HepG2 (cell line): Measurements from ENCODE around the gene TADA1. TPM values are rescaled to one million over a fixed set of nuclear protein-coding genes. Genes with fewer than 3 reads are reported as not detected.
A peak's percentile ranks its signal among the peaks of the same experiment; 100 is the strongest.

ENCODE experiments used
- CHCHD3 ChIP-seq: sonication (generic); formaldehyde crosslinking; IDR thresholded peaks from 2 replicates; pipeline ENCODE4 v1.8.0; 2022; ENCODE audit warnings: mild to moderate bottlenecking, missing genetic modification reagents, moderate library complexity
- DMAP1 ChIP-seq: IDR thresholded peaks from 2 replicates; pipeline ENCODE4 v1.6.1; 2016
- ELF4 ChIP-seq: sonication (generic); formaldehyde crosslinking; IDR thresholded peaks from 2 replicates; pipeline ENCODE4 v1.5.0; 2020; ENCODE audit warnings: missing genetic modification reagents, mild to moderate bottlenecking, moderate library complexity, borderline replicate concordance
- FOXA1 ChIP-seq, 2 experiments: fragments of 450-650 bp in 1 of 2; sonication (generic) in 1 of 2; formaldehyde crosslinking in 1 of 2; IDR thresholded peaks; 2 replicates each; pipeline versions ENCODE4 v1.4.0 to v1.6.1; 2016 to 2020; ENCODE audit warnings: missing genetic modification reagents in 1 of 2
- FOXP1 ChIP-seq, 2 experiments: fragments of 450-650 bp in 1 of 2; IDR thresholded peaks; 2 replicates each; pipeline ENCODE4 v1.6.1; 2017 to 2018; ENCODE audit warnings: antibody characterized with exemption in 1 of 2
- MIER3 ChIP-seq: IDR thresholded peaks from 2 replicates; pipeline ENCODE4 v1.6.1; 2016; ENCODE audit warnings: missing compliant biosample characterization, borderline replicate concordance
- POGZ ChIP-seq: sonication (generic); formaldehyde crosslinking; IDR thresholded peaks from 2 replicates; pipeline ENCODE4 v1.4.0; 2020; ENCODE audit warnings: mild to moderate bottlenecking, missing genetic modification reagents
- PPARG ChIP-seq: conservative IDR thresholded peaks from 2 replicates; pipeline ENCODE4 v1.6.1; 2016; ENCODE audit warnings: missing biosample characterization, missing genetic modification reagents
- PRMT3 ChIP-seq: sonication (generic); formaldehyde crosslinking; IDR thresholded peaks from 2 replicates; pipeline ENCODE4 v1.8.1; 2022; ENCODE audit warnings: low read depth, mild to moderate bottlenecking, moderate library complexity, missing genetic modification reagents, borderline replicate concordance
- RBFOX2 ChIP-seq: fragments of 200-400 bp; formaldehyde crosslinking; IDR thresholded peaks from 2 replicates; pipeline ENCODE4 v1.6.1; 2017; ENCODE audit warnings: low read depth, mild to moderate bottlenecking, low read length
- SNAPC2 ChIP-seq: sonication (generic); formaldehyde crosslinking; IDR thresholded peaks from 2 replicates; pipeline ENCODE4 v1.8.1; 2022; ENCODE audit warnings: mild to moderate bottlenecking, missing genetic modification reagents
- ZBTB7B ChIP-seq: sonication (generic); formaldehyde crosslinking; IDR thresholded peaks from 2 replicates; pipeline ENCODE4 v1.4.0; 2020; ENCODE audit warnings: missing genetic modification reagents
- ZNF12 ChIP-seq: sonication (generic); formaldehyde crosslinking; IDR thresholded peaks from 2 replicates; pipeline ENCODE4 v1.5.0; 2020; ENCODE audit warnings: missing genetic modification reagents
- ZNF367 ChIP-seq: sonication (generic); formaldehyde crosslinking; IDR thresholded peaks from 2 replicates; pipeline ENCODE4 v1.4.0; 2020; ENCODE audit warnings: missing genetic modification reagents, borderline replicate concordance
- ZNF430 ChIP-seq: sonication (generic); formaldehyde crosslinking; IDR thresholded peaks from 2 replicates; pipeline ENCODE4 v1.9.0; 2021; ENCODE audit warnings: mild to moderate bottlenecking, missing genetic modification reagents
- ZNF44 ChIP-seq: sonication (generic); formaldehyde crosslinking; IDR thresholded peaks from 2 replicates; pipeline ENCODE4 v1.5.1; 2020; ENCODE audit warnings: mild to moderate bottlenecking, missing genetic modification reagents
- ZNF589 ChIP-seq: sonication (generic); formaldehyde crosslinking; conservative IDR thresholded peaks from 2 replicates; pipeline ENCODE4 v1.8.0; 2022; ENCODE audit warnings: mild to moderate bottlenecking, moderate library complexity, missing genetic modification reagents
- ZNF777 ChIP-seq: sonication (generic); formaldehyde crosslinking; IDR thresholded peaks from 2 replicates; pipeline ENCODE4 v1.4.0; 2020; ENCODE audit warnings: missing genetic modification reagents
- ZNF883 ChIP-seq: sonication (generic); formaldehyde crosslinking; IDR thresholded peaks from 2 replicates; pipeline ENCODE4 v1.5.1; 2020; ENCODE audit warnings: mild to moderate bottlenecking, missing genetic modification reagents; ENCODE audit errors: not compliant biosample characterization
- polyA plus RNA-seq, 8 experiments: library from polyadenylated mRNA; depleted of rRNA in 3 of 8; stranded (reverse) in 7 of 8; unstranded in 1 of 8; fragments of >200 nt; fragmentation: Illumina TruSeq in 4 of 8; extraction: Trizol in 4 of 8; gene quantifications; 2 replicates each; pipeline versions ENCODE4 v1.2.1 to v1.2.3, GENCODE V29; 2011 to 2016; ENCODE audit warnings: low read depth in 4 of 8, missing spikeins in 1 of 8, mixed read lengths in 1 of 8; ENCODE audit not compliant: insufficient read depth in 1 of 8
- total RNA-seq, 5 experiments: library from RNA; depleted of rRNA; stranded (reverse); fragments of >200 nt; fragmentation: Illumina TruSeq; extraction: Trizol; gene quantifications; 2 replicates each; pipeline ENCODE4 v1.2.3, GENCODE V29; 2016; ENCODE audit warnings: low read depth in 1 of 5
- TF ChIP-seq, protein P1 (sequence below): sonication (generic); formaldehyde crosslinking; IDR thresholded peaks from 2 replicates; pipeline ENCODE4 v1.9.0; 2022; ENCODE audit warnings: missing genetic modification reagents, mild to moderate bottlenecking, borderline replicate concordance
- TF ChIP-seq, protein P2 (sequence below): sonication (generic); formaldehyde crosslinking; IDR thresholded peaks from 2 replicates; pipeline ENCODE4 v1.4.0; 2020; ENCODE audit warnings: missing genetic modification reagents, low read depth, mild to moderate bottlenecking, borderline replicate concordance
- TF ChIP-seq, protein P3 (sequence below): sonication (generic); IDR thresholded peaks from 2 replicates; pipeline ENCODE4 v1.6.1; 2016; ENCODE audit warnings: low read depth, borderline replicate concordance
- TF ChIP-seq, protein P4 (sequence below), 2 experiments: fragments of 450-650 bp in 1 of 2; sonication (generic) in 1 of 2; formaldehyde crosslinking; IDR thresholded peaks; 2 replicates each; pipeline versions ENCODE4 v1.5.0 to v1.8.0; 2020 to 2022; ENCODE audit warnings: mild to moderate bottlenecking in 1 of 2, missing genetic modification reagents in 1 of 2

The TADA1 gene
- total and polyA plus RNA-seq, 2 of the 13 experiments (the other 11 are each of a cell fraction or from before 2014, with no cell fraction given), result 28.3 to 29.1 TPM

DNA sequence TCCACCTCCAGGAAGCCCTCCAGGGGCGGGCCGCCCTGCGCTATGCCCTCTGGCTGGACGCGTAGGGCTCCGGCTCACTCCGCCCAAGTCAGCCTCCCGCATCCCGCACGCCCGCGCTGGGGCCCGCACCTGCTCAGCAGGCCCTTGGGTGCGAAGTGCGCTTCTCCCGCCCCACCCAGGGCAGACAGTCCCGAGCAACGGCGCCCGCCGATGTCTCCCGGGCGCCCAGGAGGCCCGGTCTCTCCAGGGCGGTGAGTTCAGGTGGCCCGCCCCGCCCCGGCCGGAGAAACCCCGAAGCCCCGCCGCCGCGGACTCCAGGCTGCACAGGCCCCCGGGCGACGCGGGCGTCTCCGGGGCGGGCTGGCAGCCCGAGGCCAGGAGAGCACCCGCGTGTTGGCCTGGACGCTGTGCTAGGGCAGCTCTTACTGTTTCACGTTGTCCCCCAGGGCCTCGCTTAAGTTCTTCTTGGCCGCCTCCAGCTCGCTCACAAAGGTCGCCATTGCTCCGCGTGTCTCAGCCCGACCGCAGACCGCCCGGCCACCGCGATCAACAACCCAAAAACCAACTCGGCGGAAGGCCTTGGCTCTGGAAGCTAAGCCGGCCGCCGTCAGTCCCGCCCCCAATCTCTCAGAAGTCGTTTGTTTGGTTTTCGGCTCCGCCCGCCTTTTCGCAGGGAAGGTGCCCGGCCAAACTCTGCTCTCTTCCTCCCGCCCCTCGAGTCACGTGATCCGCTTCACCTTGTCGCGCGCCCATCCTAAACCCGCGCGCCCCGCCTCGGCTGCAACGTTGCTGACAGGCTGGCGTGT lies at the start of gene TADA1 (continued):
- TF ChIP-seq, protein P1, sequence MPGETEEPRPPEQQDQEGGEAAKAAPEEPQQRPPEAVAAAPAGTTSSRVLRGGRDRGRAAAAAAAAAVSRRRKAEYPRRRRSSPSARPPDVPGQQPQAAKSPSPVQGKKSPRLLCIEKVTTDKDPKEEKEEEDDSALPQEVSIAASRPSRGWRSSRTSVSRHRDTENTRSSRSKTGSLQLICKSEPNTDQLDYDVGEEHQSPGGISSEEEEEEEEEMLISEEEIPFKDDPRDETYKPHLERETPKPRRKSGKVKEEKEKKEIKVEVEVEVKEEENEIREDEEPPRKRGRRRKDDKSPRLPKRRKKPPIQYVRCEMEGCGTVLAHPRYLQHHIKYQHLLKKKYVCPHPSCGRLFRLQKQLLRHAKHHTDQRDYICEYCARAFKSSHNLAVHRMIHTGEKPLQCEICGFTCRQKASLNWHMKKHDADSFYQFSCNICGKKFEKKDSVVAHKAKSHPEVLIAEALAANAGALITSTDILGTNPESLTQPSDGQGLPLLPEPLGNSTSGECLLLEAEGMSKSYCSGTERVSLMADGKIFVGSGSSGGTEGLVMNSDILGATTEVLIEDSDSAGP (CRISPR knock-in tag), result peak; percentile 85; the same call in 1 of the 2 replicates
- TF ChIP-seq SNAPC2 (CRISPR knock-in tag) (peak; percentile 38; the same call in 1 of the 2 replicates), ZNF589 (peak; percentile 70; the same call in 1 of the 2 replicates), ELF4 (CRISPR knock-in tag) (no peak), PRMT3 (no peak), RBFOX2 (peak; percentile 90), CHCHD3 (CRISPR knock-in tag) (no peak), FOXP1 (IDR thresholded peaks at IDR 0.05) (no peak), FOXP1 (CRISPR knock-in tag; IDR thresholded peaks at IDR 0.05) (peak; percentile 29; the same call in 1 of the 2 replicates), POGZ (CRISPR knock-in tag) (peak; percentile 70), ZNF12 (0 out of 2 replicates have a peak, but pooled peaks have one; percentile 6), MIER3 (CRISPR knock-in tag) (0 out of 2 replicates have a peak, but pooled peaks have one; percentile 60), ZNF44 (CRISPR knock-in tag) (0 out of 2 replicates have a peak, but pooled peaks have one; percentile 59), ZBTB7B (CRISPR knock-in tag) (peak; percentile 64; the same call in 1 of the 2 replicates), PPARG (CRISPR knock-in tag) (no peak), FOXA1 (IDR thresholded peaks at IDR 0.05) (no peak), FOXA1 (CRISPR knock-in tag; IDR thresholded peaks at IDR 0.05) (peak; percentile 65), DMAP1 (CRISPR knock-in tag) (peak; percentile 97), ZNF430 (CRISPR knock-in tag) (peak; percentile 68), ZNF367 (no peak), ZNF777 (CRISPR knock-in tag) (peak; percentile 47), ZNF883 (no peak)
- TF ChIP-seq, protein P2, sequence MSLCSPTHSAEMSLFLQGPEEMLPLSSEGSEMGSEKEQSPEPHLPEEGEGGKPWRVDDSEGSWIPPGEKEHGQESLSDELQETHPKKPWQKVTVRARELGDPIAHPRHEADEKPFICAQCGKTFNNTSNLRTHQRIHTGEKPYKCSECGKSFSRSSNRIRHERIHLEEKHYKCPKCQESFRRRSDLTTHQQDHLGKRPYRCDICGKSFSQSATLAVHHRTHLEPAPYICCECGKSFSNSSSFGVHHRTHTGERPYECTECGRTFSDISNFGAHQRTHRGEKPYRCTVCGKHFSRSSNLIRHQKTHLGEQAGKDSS (CRISPR knock-in tag), result peak; percentile 64; the same call in 1 of the 2 replicates
- TF ChIP-seq, protein P3, sequence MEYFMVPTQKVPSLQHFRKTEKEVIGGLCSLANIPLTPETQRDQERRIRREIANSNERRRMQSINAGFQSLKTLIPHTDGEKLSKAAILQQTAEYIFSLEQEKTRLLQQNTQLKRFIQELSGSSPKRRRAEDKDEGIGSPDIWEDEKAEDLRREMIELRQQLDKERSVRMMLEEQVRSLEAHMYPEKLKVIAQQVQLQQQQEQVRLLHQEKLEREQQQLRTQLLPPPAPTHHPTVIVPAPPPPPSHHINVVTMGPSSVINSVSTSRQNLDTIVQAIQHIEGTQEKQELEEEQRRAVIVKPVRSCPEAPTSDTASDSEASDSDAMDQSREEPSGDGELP, result peak; percentile 32; the same call in 1 of the 2 replicates
- TF ChIP-seq, protein P4, sequence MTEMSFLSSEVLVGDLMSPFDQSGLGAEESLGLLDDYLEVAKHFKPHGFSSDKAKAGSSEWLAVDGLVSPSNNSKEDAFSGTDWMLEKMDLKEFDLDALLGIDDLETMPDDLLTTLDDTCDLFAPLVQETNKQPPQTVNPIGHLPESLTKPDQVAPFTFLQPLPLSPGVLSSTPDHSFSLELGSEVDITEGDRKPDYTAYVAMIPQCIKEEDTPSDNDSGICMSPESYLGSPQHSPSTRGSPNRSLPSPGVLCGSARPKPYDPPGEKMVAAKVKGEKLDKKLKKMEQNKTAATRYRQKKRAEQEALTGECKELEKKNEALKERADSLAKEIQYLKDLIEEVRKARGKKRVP (CRISPR knock-in tag; IDR thresholded peaks at IDR 0.05), result peak in 1 of 2 experiments; percentile 48; a peak in 1 of 4 replicates
